ENCODE measurements around the gene POU6F2. TPM values are rescaled to one million over a fixed set of nuclear protein-coding genes. Genes with fewer than 3 reads are reported as not detected.
"Not testable (repeated sequence)": the region's sequence is repeated elsewhere in the genome, so short reads cannot be mapped to it uniquely, and the experiment has no call there.

The POU6F2 gene
- polyA plus RNA-seq, 5 donors: 0.06 to 0.13 (median 0.09) TPM

- DNase-seq: no peak
Measured at GRCh38 chr7:39187130-39187529, 209.4 kb downstream of the POU6F2 start.

GRCh38 chr7:39192476-39192875 is 214.8 kb downstream of the POU6F2 start:
- DNase-seq: no peak

GRCh38 chr7:39194388-39194787 is 216.7 kb downstream of the POU6F2 start:
- DNase-seq: not testable (repeated sequence)

DNA sequence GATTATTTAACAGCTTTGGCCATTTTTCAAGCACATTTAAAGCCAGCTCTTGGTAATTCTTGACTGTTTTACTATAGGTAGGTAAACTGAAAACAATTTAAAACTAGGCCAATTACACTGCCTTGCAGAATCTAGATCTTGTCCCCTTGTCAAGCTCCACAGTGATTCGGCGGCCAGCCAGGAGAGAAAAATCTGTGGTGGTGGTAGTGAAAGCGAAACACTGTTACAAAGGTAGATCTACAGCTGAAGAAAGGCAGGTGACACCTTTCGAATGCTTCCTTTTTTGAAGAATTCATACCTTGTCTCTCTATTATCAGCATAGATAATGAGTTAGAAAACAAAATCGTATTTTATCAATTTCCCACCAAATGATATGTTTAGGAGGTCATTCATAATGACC is 218.3 kb downstream of the POU6F2 start:
- DNase-seq: no peak

DNA sequence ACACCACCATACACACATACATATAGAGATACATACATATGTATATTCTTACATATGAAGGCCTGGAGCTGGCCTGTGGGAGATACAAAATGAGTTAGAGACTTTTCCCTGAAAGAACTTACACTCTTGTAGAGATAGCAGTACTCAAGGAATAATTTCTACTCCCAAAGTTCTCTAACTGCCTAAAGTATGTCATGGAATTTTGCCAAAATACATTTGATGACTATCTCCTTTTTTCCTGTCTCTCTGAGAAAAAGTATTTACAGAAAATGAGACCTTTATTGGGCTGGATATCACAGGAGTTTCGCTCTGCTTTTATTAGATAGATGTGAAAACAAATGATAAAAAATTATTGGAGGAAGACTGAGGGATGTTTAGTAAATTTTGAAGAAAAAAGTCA is 220.1 kb downstream of the POU6F2 start:
- no peak for DNase-seq

DNA sequence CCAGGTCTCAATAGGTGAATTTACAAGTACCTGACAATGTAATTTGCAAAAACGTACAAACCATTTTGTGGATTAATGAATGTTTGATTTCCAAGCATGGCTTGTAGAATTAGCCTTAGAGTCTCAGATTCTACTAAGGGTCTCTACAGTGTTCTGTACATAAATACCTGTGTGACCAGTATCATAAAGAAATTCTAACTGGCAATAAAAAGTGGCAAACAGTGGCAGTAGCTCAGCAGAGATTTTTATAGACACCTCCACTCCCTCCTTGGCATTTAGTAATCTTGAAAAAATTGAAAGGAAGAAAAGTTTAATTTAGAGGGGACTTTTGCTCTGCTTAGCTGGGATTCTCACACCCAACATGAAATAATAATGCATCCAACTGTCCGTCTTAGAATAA is 220.8 kb downstream of the POU6F2 start:
- no peak for DNase-seq

- no peak for DNase-seq
Measured at GRCh38 chr7:39199006-39199405, 221.3 kb downstream of the POU6F2 start.

GRCh38 chr7:39199951-39200350 is 222.2 kb downstream of the POU6F2 start:
- DNase-seq: no peak

GRCh38 chr7:39202041-39202440 is 224.3 kb downstream of the POU6F2 start:
- DNase-seq: no peak

DNA sequence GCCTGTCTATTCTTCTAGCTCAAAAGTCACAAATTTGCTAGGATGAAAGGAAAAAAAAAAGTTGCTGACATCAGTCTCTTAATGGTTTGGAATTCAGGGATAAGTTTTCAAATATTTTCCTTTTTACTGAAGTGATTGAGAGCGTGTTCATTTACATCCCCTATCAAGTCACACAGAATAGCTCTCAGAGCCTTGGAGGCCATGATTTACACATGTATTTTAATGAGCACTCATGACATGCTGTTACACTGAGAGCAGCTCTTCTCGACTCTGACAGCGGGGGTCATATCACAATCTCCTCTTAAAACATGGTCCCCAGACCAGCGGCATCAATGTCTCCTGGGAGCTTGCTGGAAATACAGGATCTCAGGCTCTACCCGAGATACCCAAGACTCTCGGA is 232.7 kb downstream of the POU6F2 start:
- DNase-seq: no peak

DNA sequence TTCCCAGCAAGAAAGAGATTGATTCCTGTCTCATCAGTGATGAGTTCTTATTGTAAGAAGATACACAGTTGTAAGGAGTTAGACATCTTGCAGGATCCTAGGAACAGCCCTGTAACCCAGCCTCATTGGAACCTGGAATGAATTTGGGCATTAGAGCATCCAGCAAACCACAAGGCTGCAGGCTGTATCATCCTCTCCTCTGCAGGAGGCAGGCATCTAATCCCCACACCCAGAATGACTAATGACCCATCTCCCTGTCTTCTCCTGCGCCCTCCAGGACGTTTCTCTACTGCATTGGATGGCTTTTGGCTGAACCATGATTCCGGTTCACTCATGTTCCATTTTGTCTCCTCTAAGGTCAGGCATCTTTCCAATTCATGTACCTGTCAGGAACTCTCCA is 233.9 kb downstream of the POU6F2 start:
- no peak for DNase-seq

- DNase-seq: no peak
Measured at GRCh38 chr7:39212876-39213275, 235.2 kb downstream of the POU6F2 start.

- DNase-seq: no peak
Measured at GRCh38 chr7:39217783-39218182, 240.1 kb downstream of the POU6F2 start.

GRCh38 chr7:39219869-39220268 is 242.2 kb downstream of the POU6F2 start:
- no peak for DNase-seq

- no peak for DNase-seq
Measured at GRCh38 chr7:39221901-39222300, 244.2 kb downstream of the POU6F2 start.

- no peak for DNase-seq
Measured at GRCh38 chr7:39228946-39229345, 251.2 kb downstream of the POU6F2 start.

GRCh38 chr7:39233851-39234529 is 256.3 kb downstream of the POU6F2 start:
- DNase-seq: no peak

DNA sequence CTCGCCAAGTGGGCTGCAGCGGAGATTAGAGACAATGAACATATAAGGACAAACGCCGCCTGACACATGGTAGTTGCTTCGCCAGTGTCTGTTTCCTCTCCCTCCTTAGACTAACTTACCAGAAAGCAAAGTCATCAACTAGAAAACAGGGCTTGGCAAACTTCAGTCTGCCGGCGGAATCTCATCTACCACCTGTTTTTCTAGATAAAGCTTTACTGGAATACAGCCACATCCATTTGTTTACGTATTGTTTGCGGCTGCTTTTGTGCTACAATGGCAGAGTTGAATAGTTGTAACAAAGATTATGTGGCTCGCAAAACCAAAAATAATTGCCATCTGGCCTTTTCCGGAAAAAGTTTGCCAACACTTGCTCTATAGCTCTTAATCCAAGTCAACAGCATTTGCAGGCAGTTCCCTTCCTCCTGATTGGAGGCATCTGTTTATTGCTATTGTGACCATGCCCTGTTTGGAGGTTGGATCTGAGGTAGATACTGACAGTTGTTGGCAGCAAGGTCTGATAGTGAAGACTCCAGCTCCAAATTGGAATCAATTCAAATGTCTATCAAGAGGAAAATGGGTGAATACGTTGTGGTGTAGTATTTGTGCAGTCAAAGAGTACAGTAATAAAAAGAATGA is 260.6 kb downstream of the POU6F2 start:
- no peak for DNase-seq

DNA sequence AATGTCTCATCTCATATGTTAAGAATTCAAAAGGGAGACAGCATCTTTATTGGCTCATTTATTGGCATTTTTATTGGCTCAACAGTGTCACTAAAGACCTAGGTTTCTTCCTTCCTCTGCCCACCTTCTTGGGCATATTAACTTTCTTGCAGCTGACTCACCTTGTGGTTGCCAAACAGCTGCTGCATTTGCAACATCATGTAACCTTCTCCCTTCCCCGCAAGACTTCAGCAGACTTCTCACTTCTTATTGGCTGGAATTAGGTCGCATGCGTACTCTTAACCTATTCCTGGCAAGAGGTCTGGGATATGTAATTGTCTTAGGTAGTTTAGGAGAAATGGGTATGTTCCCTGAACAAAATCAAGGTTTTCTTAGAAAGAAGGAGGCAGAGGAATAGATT is 263.2 kb downstream of the POU6F2 start:
- no peak for DNase-seq

DNA sequence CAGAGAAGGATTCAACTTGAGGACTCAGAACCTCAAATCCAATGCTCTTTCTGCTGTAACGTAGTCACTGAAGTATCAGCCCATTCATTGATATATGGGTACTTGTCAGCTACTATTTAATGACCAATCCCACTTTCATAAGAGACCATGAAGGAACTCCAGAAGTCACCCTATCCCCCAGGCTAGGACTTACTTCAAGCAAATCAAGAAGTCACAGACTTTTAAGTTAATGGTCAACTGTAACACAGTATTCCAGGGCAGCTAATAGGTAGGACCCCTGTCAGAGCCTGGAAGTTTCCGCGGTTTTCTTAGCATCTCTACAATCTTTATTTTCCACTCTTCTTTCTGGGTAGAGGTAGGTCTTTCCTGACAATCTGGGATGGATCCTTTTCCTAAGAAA is 269.9 kb downstream of the POU6F2 start:
- no peak for DNase-seq

GRCh38 chr7:39248041-39248691 is 270.5 kb downstream of the POU6F2 start:
- DNase-seq: no peak

DNA sequence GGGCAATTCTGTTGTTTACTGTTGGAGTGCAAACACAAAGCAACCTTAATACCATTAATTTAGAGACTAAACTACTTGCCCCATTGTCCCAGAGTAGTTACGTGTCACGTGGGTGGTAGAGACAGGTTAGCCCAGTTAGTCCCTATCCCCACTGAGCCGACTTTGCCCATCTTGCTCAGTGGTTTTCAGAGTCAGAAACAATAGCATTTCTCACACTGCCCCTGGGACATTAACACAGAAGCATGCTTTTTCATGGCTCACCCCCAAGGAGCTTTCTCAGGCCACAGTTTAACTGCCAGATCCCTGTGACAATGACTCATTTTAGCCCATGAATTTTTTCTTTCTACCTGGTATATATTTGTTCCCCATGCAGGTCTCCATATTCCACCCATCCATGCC is 271.0 kb downstream of the POU6F2 start:
- DNase-seq: no peak

- DNase-seq: no peak
Measured at GRCh38 chr7:39249635-39250152, 272.0 kb downstream of the POU6F2 start.
